ENCODE measurements around the gene MINPP1.

The MINPP1 gene

DNA sequence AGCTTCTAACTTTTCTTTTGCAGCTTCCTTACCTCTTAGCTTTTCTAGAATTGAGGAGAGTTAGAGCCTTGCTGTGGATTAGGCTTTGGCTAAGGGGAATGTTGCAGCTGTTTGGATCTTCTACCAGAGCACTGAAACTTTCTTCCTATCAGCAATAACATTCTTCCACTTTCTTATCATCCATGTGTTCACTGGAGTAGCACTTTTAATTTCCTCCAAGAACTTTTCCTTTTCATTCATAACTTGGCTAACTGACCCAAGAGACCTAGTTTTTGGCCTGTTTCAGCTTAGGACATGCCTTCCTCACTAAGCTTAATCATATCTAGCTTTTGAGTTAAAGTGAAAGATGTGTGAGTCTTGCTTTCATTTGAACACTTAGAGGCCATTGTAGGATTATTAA lies 19.6 kb downstream of the MINPP1 start:
- DNase-seq = no peak

DNA sequence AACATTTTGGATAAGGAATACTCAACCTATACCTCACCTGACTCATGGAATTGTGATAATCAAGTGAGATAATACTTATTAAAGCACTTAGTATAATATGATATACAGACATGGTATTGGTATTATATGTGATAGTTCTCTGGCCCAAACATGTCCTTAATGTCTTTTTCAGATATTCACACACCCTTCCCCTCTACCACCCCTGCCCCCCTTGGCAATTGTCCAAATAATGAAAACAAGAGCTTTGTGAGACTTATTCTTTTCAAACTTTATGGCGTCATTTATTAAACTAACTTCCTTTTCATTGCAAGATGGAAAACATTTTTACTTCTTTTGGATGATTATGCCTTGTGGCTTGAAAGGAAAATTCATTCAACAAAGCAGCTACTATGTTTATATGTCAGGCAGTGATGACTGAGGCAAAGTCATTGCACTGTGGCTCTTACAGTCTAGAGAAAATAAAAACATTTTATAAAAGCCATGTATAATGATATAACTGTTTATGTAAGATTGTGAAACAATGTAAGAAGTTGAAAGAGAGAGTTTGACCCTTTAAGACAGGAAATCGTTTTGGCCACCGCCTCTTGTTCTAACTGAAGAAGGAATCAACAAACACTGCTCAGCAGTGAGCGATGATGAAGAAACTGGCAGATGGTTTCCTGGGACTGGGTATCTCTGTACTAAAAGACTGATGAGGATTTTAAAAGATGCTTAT lies 27.4 kb downstream of the MINPP1 start:
- DNase-seq = no peak

DNA sequence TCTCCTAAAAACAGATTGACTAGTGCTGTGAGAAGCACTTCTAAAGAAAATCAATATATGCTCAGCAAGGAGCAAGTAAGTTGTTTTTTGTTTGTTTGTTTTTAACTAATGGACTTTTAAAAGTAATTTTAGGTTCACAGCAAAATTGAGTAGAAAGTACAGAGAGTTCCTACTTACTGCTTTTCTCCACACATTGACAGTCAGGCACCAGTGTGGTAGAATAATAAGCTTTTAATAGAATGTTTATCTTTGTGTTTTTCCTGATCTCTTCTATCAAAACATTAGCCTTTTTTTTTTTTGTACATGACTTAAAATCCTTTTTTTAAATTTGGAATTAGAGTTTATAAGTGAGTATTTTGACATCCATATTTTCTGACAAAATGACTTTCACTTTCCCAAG lies 28.0 kb downstream of the MINPP1 start:
- DNase-seq = peak; percentile 16

DNA sequence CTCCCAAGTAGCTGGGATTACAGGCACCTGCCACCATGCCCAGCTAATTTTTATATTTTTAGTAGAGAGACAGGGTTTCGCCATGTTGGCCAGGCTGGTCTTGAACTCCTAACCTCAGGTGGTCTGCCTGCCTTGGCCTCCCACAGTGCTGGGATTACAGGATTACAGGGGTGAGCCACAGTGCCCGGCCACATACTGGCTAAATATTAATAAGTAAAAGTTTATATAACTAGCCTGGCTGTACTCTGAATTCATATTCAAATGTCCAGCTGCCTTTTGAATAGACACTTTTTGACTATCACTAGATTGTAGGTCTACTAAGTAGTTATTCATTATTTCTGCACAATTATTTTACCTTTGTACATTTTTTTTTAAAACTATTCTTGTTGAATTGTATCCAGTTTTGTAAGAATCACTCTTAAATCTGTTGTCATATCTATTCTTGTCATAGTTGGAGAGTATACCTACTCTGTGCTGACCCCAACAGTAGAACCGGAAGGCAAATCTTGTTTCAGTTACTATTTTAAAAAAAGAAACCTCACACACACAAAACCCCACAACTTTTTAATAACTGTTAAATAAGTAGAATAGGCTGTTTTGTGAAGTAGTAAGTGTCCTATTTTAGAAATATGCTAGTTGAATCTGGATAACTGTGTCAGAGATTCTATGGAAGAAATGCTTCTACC lies 29.6 kb downstream of the MINPP1 start:
- no peak for DNase-seq

DNA sequence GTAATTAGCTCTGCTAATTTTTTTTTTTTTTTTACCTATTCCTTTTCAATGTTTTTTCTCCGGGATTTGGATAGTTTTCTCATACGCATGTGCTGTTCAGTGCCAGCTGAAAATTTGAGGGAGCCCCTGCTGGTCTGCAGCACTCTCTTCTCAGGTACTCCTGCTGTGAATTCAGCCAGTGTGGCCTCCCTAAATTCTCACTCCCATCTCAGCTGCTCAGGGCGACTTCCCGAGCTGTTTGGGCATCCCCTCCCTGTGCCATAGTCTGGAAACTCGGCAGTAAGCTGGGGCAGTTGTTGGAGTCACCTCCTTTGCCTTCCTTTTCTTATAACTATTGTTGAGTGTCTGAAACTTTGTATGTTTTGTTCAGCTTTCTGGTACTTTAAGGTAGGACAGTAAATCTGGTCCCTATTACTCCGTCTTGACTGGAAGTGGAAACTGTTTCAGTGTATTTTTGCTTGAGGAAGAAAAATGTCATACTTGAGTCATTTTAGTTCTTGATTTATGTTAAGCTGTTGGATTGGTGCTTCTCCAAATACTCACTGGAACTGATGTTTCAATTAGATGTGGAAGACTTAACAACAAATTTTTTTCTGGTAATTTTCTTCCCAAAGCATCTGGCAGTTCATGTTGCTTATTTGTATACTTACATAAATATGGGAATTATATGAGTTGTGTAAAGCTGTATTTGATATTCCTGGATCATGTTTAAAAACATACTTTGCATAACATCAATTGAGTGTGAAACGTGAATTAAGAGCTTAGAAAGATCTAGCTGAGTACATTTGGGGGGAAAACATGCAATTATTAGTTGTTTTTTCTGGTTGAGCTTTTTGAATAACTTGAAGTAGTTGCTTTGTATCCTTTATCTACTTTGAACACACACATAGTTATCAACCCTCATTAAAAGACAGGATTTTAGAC lies 33.7 kb downstream of the MINPP1 start:
- no peak for DNase-seq

DNA sequence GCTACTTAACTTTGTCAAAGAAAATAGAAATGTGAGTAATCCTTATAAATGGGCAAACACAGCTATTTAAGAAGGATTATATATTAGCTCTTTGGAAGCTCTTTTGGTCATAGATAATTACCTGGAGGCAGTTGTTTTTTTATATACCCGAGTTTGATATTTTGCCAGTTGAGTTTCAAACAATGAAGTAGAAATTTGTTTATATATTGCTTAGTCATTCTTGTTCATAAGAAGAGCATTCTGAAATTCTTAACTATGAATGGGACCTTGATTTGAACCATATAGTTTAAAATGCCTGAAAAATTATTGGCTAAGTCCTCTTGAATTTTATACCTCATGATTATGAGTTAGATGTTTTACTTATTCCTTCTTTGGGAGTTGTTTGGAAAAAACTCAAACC lies 36.4 kb downstream of the MINPP1 start:
- no peak for DNase-seq

DNA sequence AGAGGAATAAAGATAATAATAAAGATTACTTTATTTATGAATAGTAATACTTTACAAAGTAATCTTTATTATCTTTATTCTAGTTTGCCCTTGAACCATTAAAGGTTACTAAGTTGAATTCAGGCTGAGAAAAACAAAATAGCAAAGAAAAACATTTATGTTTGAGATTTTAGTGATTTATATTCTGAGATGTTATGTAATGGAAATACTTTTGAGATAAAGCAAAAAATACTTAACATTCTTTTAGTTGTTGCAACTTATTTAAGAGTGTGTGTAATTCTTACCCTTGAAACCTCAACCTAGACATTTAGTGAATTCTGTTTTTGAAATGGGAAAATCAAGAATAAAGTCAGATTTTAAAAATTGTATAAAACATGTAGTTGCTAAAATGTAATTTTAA lies 40.0 kb downstream of the MINPP1 start:
- no peak for DNase-seq

DNA sequence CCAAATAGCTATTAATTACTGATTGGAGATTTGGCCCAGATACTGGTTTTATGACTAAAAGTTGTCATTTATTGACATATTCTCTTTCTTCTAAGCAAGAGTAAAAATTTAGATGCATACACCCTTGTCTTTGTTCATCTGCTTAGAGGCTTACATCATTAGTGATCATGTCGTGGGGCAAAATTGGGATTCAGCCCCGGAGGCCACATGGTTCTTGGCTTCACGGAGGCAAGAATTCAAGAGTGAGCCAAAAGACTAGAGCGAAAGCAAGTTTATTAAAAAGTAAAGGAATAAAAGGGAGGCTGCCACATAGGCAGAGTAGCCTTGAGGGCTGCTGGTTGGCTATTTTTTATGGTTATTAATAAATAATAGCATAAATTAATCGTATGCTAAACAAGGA lies 41.1 kb downstream of the MINPP1 start:
- no peak for DNase-seq

DNA sequence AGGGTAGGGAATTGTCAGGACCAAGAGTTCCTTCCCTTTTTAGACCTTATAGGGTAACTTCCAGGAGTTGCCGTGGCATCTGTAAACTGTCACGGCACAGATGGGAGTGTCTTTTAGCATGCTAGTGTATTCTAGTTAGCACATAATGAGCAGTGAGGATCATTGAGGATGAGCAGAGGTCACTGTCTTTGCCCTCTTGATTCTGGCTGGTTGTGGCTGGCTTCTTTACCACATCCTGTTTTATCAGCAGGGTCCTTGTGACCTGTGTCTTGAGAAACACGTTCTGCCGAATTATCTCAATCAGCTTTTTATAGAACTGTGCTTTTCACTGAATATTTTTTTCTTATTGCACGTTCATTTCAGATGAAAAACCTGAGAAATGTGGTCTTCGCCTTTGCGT lies 41.5 kb downstream of the MINPP1 start:
- peak; percentile 80 for DNase-seq

DNA sequence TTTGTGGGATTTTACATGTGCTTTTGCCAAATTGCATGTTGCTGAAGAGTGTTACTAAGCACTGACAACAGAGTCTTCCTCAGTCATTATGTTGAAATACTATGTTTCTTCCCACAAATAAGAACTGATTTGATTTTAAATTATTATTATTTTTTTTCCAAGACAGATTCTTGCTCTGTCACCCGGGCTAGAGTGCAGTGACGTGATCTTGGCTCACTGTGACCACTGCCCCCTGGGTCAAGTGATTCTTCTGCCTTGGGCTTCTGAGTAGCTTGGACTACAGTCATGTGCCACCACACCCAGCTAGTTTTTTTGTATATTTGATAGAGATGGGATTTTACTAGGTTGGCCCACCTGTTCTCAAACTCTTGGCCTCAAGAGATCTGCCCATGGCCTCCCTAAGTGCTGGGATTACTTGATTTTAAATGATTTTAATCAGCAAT lies 42.3 kb downstream of the MINPP1 start:
- peak; percentile 34 for DNase-seq

DNA sequence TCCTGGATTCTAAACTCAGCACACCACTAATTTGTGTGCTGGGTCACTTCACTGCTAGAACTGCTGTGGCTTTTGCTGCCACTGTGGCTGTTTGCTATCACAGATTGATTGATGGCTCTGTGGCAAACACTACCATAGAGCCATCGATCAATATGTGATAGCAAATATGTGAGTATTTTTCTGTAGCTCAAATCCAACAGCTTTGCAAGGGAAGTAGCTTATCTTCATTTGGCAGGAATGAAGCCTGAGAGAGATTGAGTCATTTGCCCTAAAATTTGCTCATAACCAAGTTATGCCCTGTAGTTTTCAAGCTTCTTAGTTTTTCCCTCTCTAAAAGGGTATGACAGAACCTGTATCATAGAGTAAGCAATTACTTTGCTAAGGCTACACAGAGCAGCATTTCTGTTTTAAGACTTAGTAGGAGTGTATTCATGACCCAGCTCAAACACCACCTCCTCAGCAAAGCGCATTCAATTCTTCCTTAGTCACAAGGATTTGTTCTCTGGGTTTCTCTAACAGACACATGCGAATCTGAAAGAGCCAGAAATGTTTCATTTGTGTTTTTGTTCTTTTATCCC lies 43.1 kb downstream of the MINPP1 start:
- peak; percentile 28 for DNase-seq

DNA sequence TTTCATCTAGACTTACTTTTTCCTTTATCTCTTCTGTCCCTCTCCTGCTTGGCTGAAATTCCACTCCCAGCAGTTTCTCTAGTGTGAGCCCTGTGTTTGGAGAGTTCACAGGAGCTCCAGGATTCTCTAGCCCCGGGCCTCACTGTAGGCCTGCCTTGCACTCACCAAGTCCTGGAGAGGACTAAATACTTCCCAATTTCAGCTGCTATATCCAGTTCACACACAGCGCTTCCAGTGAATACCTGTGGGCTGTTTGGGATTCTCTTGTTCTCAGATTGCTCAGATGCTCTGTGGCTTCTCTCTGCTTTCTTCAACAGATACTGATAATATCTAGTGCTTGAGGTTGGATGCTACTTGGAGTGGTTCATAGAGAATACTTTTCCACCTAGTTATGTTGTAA lies 46.0 kb downstream of the MINPP1 start:
- DNase-seq = no peak

DNA sequence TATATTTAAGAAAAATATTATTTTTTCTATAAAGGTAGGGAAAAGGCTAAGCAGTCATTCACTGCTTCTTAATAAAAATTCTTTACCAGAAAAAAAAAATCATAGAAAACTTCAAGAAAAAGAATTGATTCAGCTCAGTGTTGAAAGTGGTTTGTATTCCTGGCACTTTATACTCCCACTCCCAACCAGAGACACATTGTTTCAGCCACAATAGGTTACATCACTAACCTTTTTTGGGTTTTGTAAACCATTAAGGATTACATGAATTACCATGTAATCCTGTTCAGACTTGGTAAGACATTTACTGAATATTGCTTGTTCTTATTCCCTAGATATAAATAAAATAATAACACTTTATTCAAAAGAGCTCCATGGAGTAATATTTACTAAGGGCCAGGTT lies 46.6 kb downstream of the MINPP1 start:
- no peak for DNase-seq

DNA sequence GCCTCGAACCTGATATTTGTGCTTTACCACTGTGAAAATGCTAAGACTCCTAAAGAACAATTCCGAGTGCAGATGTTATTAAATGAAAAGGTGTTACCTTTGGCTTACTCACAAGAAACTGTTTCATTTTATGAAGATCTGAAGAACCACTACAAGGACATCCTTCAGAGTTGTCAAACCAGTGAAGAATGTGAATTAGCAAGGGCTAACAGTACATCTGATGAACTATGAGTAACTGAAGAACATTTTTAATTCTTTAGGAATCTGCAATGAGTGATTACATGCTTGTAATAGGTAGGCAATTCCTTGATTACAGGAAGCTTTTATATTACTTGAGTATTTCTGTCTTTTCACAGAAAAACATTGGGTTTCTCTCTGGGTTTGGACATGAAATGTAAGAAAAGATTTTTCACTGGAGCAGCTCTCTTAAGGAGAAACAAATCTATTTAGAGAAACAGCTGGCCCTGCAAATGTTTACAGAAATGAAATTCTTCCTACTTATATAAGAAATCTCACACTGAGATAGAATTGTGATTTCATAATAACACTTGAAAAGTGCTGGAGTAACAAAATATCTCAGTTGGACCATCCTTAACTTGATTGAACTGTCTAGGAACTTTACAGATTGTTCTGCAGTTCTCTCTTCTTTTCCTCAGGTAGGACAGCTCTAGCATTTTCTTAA lies 47.7 kb downstream of the MINPP1 start:
- no peak for DNase-seq

DNA sequence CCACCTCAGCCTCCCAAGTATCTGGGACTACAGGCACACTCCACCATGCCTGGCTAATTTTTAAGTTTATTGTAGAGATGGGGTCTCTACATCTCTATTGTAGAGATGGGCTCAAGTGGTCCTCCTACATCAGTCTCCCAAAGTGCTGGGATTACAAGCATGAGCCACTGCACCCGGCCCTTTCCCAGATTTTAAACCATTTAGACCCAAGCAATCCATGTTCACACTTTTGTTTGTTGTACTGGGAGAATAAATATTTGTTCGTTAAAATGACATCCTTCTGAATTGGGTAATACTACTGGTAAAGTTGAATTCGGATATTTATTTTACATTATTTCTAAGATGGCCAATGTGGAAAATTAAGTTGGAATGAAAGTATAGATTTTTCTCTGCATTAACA lies 52.7 kb downstream of the MINPP1 start:
- DNase-seq = no peak

DNA sequence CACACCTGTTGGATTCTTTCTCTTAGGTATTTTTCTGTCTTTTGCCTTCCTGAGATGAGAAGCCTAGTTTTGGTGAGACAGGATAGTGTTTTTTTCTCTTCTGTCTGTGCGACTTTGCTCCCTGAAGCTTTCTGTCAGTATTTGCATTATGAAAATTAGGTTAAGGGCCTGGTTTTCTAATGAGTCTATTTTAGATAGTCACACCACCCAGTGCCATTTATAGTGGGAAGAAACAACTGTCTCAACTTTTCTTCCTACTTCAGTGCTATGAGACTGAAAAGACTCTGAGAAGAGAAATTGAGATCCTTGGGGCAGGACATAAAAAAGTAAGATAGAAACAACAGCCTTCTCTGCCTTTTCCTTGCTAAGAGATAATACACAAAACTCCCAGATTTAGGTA lies 53.6 kb downstream of the MINPP1 start:
- DNase-seq = no peak

DNA sequence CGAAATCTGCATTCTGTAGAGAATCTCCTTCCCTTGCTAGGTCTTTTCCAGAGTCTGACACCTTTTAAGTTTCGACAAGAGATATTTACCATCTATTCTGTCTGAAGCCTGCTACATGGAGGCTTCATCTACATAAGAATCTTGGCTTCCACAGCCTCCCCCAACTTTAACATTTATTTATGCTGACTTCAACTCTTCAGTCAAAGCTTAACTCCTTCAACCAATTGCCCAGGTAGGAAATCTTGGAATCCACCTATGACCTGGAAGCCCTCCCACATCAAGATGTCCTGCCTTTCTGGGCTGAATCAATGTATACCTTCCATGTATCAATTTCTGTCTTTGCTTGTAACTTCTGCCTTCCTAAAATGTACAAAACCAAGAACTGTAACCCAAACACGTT lies 54.7 kb downstream of the MINPP1 start:
- DNase-seq = no peak

DNA sequence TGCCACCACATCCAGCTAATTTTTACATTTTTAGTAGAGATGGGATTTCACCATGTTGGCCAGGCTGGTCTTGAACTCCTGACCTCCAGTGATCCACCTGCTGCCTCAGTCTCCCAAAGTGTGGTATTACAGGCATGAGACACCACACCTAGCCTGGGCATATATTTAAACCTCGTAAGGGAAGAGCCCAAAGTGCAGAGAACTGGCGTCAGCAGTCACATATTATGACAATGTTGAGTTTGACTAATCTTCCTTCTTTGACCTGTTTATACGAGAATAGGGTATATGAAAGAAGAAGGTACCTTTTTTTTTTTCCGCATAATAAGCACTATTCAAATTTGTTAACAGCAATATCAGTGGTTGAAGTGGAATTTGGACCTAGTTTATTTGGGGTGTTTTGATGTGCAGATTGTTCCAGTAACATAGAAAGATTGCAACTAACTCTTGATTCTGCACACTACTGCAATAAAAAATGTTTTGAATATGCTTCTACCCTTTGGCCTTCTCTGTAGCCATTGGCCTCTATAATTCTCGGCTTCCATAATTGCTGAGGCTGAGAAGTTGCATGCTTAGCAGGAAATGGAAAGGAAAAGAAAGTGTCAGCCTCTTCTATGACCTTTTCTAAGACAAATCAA lies 55.9 kb downstream of the MINPP1 start:
- no peak for DNase-seq

DNA sequence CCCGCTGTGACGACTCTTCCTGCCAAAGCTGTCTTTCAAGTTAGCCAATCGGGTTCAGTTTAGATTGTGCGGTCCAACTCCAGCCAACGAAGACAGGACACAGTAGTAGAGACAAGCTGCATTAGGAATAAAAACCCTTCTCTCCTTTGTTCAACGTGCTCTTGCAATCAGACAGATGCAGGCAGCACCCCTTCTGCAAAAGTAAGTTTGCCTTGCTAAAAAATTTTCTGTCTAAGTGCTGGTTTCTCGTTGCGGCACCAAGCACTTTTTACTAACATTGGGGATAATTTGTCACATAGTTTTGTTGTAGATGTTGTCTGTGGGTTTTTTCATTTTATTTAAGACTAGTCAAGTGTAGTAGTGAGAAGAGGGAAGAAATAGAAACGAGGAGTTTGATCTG lies 58.1 kb downstream of the MINPP1 start:
- DNase-seq = no peak

DNA sequence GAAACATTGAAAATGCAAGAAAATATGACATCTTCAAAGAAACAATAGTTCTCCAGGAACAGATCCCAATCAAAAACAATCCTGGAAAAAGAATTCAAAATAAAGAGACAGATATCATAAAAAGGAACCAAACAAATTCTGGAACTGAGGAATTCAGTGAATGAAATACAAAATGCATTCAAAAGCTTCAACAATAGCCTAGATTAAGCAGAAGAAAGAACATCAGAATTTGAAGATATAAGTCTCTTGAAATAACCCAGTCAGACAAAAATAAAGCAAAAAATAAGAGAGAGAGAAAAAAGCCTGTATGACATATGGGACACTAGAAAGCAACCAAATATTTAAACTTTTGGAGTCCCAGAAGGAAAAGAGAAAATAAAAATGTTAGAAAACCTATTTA lies 60.3 kb downstream of the MINPP1 start:
- DNase-seq = no peak

DNA sequence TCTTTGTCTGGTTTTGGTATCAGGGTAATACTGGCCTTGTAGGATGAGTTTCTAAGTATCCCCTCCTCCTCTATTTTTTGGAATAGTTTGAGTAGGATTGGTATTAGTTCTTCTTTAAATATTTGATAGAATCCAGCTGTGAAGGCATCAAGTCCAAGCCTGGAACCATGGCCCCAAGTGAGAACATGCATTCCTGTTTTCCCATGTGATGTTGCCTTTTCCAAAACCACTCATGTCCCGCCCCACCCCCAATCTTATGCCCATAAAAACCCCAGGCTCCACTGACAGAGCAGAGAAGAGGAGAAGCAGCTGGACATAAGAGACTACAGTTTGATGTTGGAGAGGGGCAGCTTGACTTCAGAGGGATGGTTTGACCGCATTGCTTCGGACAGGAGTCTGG lies 71.2 kb downstream of the MINPP1 start:
- DNase-seq = no peak

DNA sequence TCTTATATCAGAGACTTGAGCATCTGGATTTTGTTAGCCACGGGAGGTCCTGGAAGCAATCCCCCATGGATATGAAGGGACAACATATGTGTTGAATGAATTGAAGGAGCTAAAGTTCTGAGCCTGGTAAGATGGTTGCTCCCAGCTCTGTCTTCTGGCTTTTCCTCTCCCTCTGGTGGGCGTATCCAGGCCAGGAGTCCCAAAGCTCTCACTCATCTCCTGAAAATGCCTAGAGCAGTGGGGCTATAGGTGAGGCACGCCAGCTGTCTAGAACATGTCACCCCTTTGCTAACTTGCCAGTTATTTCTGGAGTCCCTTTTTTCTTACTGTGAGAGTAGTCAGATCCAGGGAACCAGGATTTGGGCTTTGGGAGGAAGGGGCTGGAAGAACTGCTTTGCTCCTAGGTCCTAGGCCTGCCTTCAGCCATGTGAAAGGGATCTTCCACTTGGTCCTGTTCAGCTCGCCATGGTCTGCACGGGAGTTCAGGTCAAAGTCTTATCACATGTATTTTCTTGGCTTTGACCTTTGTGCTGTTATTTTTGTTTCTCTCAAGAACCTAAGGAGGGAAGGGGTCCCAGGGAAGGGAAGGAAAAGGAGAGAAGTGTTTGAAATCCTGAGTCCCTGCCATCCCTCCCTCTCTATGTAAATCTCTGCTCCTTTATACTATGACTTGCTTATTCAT lies 73.6 kb downstream of the MINPP1 start:
- no peak for DNase-seq

Data from suppressor macrophage treated with lipopolysaccharide for 4 hours (primary cell).